Stimulated activated CD4-positive, alpha-beta T cell treated with anti-CD3 and anti-CD28 coated beads, Interleukin-15, amount 100 ng/mL, for 48 hours (primary cell): ENCODE measurements around the gene BCDIN3D.

Experiments used
- DNase-seq, 2 donors: peaks; one replicate each; pipeline ENCODE4 v3.0.0-alpha.2; 2020; ENCODE audit warnings: low read depth in 2 of 2

BCDIN3D gene

GRCh38 chr12:49797449-49797776, 45.5 kb downstream of the BCDIN3D start:
- no peak for DNase-seq

- no peak for DNase-seq
Measured at GRCh38 chr12:49796606-49797448, 46.1 kb downstream of the BCDIN3D start.

- no peak for DNase-seq
Measured at GRCh38 chr12:49796155-49796554, 46.8 kb downstream of the BCDIN3D start.

GRCh38 chr12:49795654-49796105, 47.2 kb downstream of the BCDIN3D start:
- no peak for DNase-seq

- DNase-seq: no peak
Measured at GRCh38 chr12:49794811-49795653, 47.9 kb downstream of the BCDIN3D start.

GRCh38 chr12:49794021-49794420, 48.9 kb downstream of the BCDIN3D start:
- DNase-seq: no peak

- no peak for DNase-seq
Measured at GRCh38 chr12:49793620-49794019, 49.3 kb downstream of the BCDIN3D start.

- DNase-seq: no peak
Measured at GRCh38 chr12:49792976-49793580, 49.8 kb downstream of the BCDIN3D start.

- no peak for DNase-seq
Measured at GRCh38 chr12:49792181-49792970, 50.5 kb downstream of the BCDIN3D start.

GRCh38 chr12:49791700-49792099, 51.2 kb downstream of the BCDIN3D start:
- DNase-seq: no peak

- no peak for DNase-seq
Measured at GRCh38 chr12:49790741-49791555, 52.0 kb downstream of the BCDIN3D start.

GRCh38 chr12:49789992-49790391, 52.9 kb downstream of the BCDIN3D start:
- DNase-seq: no peak

GRCh38 chr12:49787672-49788071, 55.2 kb downstream of the BCDIN3D start:
- no peak for DNase-seq
